HFF-Myc (cell line): ENCODE measurements around the gene JMJD1C.
A peak's percentile ranks its signal among the peaks of the same experiment; 100 is the strongest.
"Not testable (repeated sequence)": the region's sequence is repeated elsewhere in the genome, so short reads cannot be mapped to it uniquely, and the experiment has no call there.

Experiments used
- DNase-seq: peaks from one replicate; pipeline ENCODE4 v3.0.0-alpha.2; 2011; ENCODE audit warnings: low read depth; ENCODE audit errors: extremely low read depth
- H3K4me3 ChIP-seq: replicated peaks from 2 replicates; pipeline ENCODE4 v1.5.1; 2011; ENCODE audit warnings: low read depth, mild to moderate bottlenecking, control low read depth, low read length
- TF ChIP-seq, protein P1 (sequence below): IDR thresholded peaks from 2 replicates; pipeline ENCODE4 v1.5.1; 2012; ENCODE audit warnings: mild to moderate bottlenecking, low read depth, low read length, control low read depth; ENCODE audit errors: missing control alignments

The JMJD1C gene

DNA sequence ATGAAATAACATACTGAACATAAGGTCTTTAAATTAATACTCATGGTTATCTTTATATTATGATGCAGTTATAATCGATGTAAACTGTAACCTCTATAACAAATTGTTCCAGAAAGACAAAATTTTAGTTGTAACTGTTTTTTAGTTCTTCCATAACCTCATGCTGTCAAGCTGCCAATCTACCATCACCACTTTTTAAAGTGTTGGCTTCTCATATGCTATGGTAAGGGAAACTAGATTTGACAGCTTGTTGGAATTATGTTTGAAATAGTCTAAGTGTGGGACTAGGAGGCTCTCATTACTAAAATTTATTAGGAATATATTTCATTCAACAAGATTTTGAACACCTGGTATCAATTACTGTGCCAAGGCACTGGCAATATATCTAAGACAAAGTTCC lies 227.3 kb downstream of the JMJD1C start:
- TF ChIP-seq, protein P1, sequence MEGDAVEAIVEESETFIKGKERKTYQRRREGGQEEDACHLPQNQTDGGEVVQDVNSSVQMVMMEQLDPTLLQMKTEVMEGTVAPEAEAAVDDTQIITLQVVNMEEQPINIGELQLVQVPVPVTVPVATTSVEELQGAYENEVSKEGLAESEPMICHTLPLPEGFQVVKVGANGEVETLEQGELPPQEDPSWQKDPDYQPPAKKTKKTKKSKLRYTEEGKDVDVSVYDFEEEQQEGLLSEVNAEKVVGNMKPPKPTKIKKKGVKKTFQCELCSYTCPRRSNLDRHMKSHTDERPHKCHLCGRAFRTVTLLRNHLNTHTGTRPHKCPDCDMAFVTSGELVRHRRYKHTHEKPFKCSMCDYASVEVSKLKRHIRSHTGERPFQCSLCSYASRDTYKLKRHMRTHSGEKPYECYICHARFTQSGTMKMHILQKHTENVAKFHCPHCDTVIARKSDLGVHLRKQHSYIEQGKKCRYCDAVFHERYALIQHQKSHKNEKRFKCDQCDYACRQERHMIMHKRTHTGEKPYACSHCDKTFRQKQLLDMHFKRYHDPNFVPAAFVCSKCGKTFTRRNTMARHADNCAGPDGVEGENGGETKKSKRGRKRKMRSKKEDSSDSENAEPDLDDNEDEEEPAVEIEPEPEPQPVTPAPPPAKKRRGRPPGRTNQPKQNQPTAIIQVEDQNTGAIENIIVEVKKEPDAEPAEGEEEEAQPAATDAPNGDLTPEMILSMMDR = no peak
- no peak for DNase-seq
- no peak overlapping the region for H3K4me3 ChIP-seq

- TF ChIP-seq, protein P1 = no peak
- no peak overlapping the region for H3K4me3 ChIP-seq
- no peak for DNase-seq
These were observed 228.4 kb downstream of the JMJD1C start for GRCh38 chr10:63237396-63237795.

GRCh38 chr10:63236113-63236935 lies 229.5 kb downstream of the JMJD1C start:
- H3K4me3 ChIP-seq = no peak overlapping the region
- peak; percentile 85 for DNase-seq

DNA sequence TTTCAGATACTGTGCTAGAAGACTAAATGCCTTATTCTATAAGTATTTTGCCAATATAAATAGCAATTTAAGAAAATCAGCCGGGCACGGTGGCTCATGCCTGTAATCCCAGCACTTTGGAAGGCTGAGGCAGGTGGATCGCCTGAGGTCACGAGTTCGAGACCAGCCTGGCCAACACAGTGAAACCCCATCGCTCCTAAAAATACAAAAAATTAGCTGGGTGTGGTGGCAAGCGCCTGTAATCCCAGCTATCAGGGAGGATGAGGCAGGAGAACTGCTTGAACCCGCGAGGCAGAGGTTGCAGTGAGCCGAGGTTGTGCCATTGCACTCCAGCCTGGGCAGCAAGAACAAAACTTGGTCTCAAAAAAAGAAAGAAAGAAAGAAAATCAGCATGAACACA lies 230.6 kb downstream of the JMJD1C start:
- DNase-seq, H3K4me3 ChIP-seq: not testable (repeated sequence)

More at GRCh38 chr10:63236113-63236935, 229.5 kb downstream of the JMJD1C start:
- TF ChIP-seq, protein P1 = no peak

GRCh38 chr10:63229161-63229560 lies 236.6 kb downstream of the JMJD1C start:
- no peak overlapping the region for H3K4me3 ChIP-seq
- DNase-seq = no peak
- TF ChIP-seq, protein P1 = no peak

- no peak for DNase-seq
- TF ChIP-seq, protein P1 = no peak
- H3K4me3 ChIP-seq = no peak overlapping the region
These were observed 237.5 kb downstream of the JMJD1C start for GRCh38 chr10:63228237-63228636.

- TF ChIP-seq, protein P1 = no peak
- no peak overlapping the region for H3K4me3 ChIP-seq
- DNase-seq = no peak
These were observed 238.4 kb downstream of the JMJD1C start for GRCh38 chr10:63227207-63227895.
